HL-60 (cell line): ENCODE measurements around the gene SYTL3.

Source experiments
- POLR2AphosphoS5 ChIP-seq: IDR thresholded peaks from 2 replicates; pipeline ENCODE4 v1.6.1; 2012; ENCODE audit warnings: low read depth
- TF ChIP-seq, protein P1 (sequence below): IDR thresholded peaks from one replicate; pipeline ENCODE4 v1.5.1; 2011; ENCODE audit warnings: low read length, control low read depth, inconsistent platforms; ENCODE audit not compliant: insufficient read depth
- TF ChIP-seq, protein P2 (sequence below): IDR thresholded peaks from 2 replicates; pipeline ENCODE4 v1.6.1; 2012; ENCODE audit warnings: low read depth; ENCODE audit not compliant: insufficient replicate concordance

DNA sequence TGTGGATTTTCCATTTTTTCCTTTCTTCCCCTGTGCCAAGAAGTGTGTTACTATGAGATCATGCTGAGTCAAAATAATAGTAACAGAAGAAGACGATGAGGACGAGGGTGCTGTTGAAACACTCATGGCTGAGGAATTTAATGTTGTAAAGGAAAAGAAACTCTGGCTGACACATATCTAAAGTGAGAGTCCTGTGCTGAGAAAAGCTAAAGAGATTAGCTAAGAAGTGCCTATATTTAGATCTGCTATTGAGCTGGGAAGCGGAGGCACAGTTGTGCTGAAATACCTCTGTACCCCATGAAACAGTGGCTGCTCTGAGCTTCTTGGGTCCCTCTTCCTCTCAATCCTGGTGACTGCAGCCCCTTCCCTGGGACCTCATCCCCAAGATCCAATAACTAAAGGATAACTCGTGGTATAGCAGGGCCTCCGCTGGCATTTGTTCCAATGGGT is 1.1 kb upstream of the SYTL3 start:
- TF ChIP-seq, protein P1, sequence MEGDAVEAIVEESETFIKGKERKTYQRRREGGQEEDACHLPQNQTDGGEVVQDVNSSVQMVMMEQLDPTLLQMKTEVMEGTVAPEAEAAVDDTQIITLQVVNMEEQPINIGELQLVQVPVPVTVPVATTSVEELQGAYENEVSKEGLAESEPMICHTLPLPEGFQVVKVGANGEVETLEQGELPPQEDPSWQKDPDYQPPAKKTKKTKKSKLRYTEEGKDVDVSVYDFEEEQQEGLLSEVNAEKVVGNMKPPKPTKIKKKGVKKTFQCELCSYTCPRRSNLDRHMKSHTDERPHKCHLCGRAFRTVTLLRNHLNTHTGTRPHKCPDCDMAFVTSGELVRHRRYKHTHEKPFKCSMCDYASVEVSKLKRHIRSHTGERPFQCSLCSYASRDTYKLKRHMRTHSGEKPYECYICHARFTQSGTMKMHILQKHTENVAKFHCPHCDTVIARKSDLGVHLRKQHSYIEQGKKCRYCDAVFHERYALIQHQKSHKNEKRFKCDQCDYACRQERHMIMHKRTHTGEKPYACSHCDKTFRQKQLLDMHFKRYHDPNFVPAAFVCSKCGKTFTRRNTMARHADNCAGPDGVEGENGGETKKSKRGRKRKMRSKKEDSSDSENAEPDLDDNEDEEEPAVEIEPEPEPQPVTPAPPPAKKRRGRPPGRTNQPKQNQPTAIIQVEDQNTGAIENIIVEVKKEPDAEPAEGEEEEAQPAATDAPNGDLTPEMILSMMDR = no peak
- TF ChIP-seq, protein P2, sequence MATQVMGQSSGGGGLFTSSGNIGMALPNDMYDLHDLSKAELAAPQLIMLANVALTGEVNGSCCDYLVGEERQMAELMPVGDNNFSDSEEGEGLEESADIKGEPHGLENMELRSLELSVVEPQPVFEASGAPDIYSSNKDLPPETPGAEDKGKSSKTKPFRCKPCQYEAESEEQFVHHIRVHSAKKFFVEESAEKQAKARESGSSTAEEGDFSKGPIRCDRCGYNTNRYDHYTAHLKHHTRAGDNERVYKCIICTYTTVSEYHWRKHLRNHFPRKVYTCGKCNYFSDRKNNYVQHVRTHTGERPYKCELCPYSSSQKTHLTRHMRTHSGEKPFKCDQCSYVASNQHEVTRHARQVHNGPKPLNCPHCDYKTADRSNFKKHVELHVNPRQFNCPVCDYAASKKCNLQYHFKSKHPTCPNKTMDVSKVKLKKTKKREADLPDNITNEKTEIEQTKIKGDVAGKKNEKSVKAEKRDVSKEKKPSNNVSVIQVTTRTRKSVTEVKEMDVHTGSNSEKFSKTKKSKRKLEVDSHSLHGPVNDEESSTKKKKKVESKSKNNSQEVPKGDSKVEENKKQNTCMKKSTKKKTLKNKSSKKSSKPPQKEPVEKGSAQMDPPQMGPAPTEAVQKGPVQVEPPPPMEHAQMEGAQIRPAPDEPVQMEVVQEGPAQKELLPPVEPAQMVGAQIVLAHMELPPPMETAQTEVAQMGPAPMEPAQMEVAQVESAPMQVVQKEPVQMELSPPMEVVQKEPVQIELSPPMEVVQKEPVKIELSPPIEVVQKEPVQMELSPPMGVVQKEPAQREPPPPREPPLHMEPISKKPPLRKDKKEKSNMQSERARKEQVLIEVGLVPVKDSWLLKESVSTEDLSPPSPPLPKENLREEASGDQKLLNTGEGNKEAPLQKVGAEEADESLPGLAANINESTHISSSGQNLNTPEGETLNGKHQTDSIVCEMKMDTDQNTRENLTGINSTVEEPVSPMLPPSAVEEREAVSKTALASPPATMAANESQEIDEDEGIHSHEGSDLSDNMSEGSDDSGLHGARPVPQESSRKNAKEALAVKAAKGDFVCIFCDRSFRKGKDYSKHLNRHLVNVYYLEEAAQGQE = no peak
- TF ChIP-seq POLR2AphosphoS5 = no peak
